ENCODE results near the gene DNASE1.

The DNASE1 gene

GRCh38 chr16:3650631-3651265 is 3.7 kb upstream of the DNASE1 start:
- H3K79me2 ChIP-seq (ENCODE audit: low read length): no peaks in the 10 kb centered on the region
- H3K27ac ChIP-seq (ENCODE audit: low read length): no peak overlapping the region
- no peak overlapping the region for H3K4me2 ChIP-seq (ENCODE audit: low read length)
- no peaks in the 10 kb centered on the region for H3K4me1 ChIP-seq (ENCODE audit: low read length)
- H2AFZ ChIP-seq (ENCODE audit: low read depth, low read length): no peak overlapping the region
- no peak overlapping the region for H3K4me3 ChIP-seq (ENCODE audit: low read length)
- H4K20me1 ChIP-seq (ENCODE audit: insufficient read depth, low read length): 0 out of 2 replicates have a peak, but pooled peaks cover 2% of the 10 kb centered on the region
- peaks cover 12% of the 10 kb centered on the region for H3K36me3 ChIP-seq (replicated peaks; ENCODE audit: low read depth, low read length)
- H3K9me3 ChIP-seq (ENCODE audit: insufficient read depth, low read length): no peaks in the 10 kb centered on the region
- H3K27me3 ChIP-seq (ENCODE audit: low read depth, low read length): no peaks in the 10 kb centered on the region
- no peak overlapping the region for H3K9ac ChIP-seq (ENCODE audit: low read length)
- TF ChIP-seq, protein P1, sequence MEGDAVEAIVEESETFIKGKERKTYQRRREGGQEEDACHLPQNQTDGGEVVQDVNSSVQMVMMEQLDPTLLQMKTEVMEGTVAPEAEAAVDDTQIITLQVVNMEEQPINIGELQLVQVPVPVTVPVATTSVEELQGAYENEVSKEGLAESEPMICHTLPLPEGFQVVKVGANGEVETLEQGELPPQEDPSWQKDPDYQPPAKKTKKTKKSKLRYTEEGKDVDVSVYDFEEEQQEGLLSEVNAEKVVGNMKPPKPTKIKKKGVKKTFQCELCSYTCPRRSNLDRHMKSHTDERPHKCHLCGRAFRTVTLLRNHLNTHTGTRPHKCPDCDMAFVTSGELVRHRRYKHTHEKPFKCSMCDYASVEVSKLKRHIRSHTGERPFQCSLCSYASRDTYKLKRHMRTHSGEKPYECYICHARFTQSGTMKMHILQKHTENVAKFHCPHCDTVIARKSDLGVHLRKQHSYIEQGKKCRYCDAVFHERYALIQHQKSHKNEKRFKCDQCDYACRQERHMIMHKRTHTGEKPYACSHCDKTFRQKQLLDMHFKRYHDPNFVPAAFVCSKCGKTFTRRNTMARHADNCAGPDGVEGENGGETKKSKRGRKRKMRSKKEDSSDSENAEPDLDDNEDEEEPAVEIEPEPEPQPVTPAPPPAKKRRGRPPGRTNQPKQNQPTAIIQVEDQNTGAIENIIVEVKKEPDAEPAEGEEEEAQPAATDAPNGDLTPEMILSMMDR (IDR thresholded peaks at IDR 0.05; ENCODE audit: low read depth, low read length): no peak
- no peak for TF ChIP-seq EZH2phosphoT487 (IDR thresholded peaks at IDR 0.05; ENCODE audit: low read depth)

DNA sequence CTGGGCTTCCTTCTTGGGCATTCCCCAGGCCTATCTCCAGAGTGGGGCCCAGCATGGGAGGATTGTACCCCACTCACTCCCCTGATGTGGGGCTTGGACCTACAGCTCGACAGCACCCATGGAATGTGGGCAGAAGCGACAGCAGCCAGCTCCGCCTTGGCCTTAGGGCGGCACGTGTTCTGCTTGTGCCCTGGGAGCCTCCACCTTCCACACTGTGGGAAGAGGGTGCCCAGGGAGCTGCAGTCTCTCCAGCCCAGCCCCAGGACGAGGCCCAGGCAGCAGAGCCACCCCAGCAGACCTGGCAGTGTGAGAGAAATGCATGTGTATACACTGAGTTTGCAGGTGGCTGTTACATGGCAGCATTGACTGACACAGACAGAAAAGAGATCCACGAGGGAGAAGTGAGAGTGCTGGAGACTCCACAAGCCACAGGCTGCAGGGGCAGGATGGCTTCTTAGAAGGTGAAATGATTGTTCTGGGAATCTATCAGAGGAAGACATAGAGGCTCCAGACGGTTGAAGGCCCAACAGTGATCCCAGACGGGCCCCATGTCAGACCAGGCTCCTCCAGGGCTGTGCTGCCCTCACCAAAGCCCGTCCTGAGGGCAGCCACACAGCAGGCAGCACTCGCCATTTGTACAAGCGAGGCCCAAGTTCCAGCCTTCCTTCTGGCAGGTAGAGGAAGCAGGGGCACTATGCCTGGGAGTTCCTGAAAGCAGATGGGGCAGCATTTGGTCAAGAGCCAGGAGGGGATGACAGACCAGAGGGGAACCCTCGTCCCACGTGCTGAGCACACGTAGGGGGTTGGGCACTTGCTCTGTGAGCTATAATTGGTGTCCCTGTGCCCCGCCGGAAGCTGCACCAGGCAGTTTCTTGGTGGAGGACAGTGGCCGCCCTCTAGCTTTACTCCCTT is 2.8 kb upstream of the DNASE1 start:
- Histone ChIP-seq H3K4me3 (ENCODE audit: low read length) (no peak overlapping the region), H3K36me3 (replicated peaks; ENCODE audit: low read depth, low read length) (peaks cover 15% of the 10 kb centered on the region), H3K27ac (ENCODE audit: low read length) (no peak overlapping the region), H3K4me2 (ENCODE audit: low read length) (no peak overlapping the region), H4K20me1 (ENCODE audit: insufficient read depth, low read length) (0 out of 2 replicates have a peak, but pooled peaks cover 3% of the 10 kb centered on the region), H3K4me1 (ENCODE audit: low read length) (no peaks in the 10 kb centered on the region), H2AFZ (ENCODE audit: low read depth, low read length) (no peak overlapping the region), H3K9me3 (ENCODE audit: insufficient read depth, low read length) (no peaks in the 10 kb centered on the region), H3K79me2 (ENCODE audit: low read length) (no peaks in the 10 kb centered on the region), H3K27me3 (ENCODE audit: low read depth, low read length) (no peaks in the 10 kb centered on the region), H3K9ac (ENCODE audit: low read length) (no peak overlapping the region)
- no peak for TF ChIP-seq EZH2phosphoT487 (IDR thresholded peaks at IDR 0.05; ENCODE audit: low read depth)
- TF ChIP-seq, protein P1 (IDR thresholded peaks at IDR 0.05; ENCODE audit: low read depth, low read length): no peak

DNA sequence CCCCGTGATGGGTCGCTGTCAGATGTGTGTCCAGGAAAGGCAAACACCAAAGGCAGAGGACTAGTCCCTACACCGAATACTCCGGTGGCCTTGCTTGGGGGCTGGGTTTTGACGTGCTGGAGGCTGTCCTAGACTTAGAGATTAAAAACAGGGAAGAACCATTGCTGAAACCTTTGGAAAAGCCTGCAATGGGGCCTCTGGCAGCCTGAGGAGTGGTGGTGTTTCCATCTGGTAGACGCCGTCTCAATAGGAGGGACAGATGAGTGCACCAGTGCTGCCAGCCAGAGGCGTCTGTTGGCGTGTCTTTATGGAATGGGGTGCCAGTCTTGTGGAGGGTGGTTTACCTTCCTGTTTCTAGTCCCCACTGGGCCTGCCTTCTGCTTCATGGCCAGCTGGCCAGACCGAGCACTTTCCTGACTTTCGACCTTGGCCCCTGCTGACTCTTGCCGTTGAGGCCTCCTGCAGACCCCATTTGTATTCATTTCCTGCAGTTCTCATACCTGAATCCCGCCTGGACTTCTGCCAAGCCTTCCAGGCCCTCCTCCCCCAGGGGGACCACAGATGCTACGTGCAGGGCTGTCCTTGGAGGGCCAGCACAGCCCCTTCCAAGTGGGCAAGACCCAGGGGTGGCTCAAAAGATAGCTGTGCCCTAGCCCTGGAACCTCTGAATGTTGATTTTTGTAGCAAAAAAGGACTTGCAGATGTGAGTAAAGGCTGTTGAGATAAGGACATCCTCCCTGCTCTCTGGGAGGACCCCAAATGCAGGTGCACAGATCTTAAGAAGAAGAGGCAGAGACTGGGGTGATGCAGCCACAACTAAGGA is 1.9 kb upstream of the DNASE1 start:
- Histone ChIP-seq H4K20me1 (ENCODE audit: insufficient read depth, low read length) (0 out of 2 replicates have a peak, but pooled peaks cover 3% of the 10 kb centered on the region), H3K9ac (ENCODE audit: low read length) (no peak overlapping the region), H3K36me3 (replicated peaks; ENCODE audit: low read depth, low read length) (peaks cover 23% of the 10 kb centered on the region), H3K4me1 (ENCODE audit: low read length) (no peaks in the 10 kb centered on the region), H3K27me3 (ENCODE audit: low read depth, low read length) (no peaks in the 10 kb centered on the region), H3K9me3 (ENCODE audit: insufficient read depth, low read length) (no peaks in the 10 kb centered on the region), H3K27ac (ENCODE audit: low read length) (no peak overlapping the region), H3K4me2 (ENCODE audit: low read length) (no peak overlapping the region), H3K4me3 (ENCODE audit: low read length) (no peak overlapping the region), H2AFZ (ENCODE audit: low read depth, low read length) (no peak overlapping the region), H3K79me2 (ENCODE audit: low read length) (no peaks in the 10 kb centered on the region)
- no peak for TF ChIP-seq EZH2phosphoT487 (IDR thresholded peaks at IDR 0.05; ENCODE audit: low read depth)

DNA sequence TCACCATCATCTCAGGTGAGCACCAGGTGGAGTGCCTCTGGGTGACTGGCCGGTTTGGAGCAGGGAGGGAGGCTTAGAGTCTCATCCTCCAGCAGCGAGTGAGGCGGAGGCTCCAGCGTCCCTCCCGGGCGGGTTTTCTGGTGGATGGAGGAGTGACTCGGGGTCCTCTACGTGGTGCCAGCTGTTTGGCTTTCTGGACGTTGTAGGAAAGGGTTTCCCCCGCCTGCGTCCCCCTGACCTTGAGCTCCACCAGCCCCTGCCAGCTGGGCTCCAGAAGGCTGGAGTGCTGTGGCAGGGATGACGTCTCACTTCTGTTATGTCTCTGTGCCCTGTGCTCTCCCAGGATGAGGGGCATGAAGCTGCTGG is 522 bp downstream of the DNASE1 start:
- Histone ChIP-seq H3K4me1 (ENCODE audit: low read length) (no peaks in the 10 kb centered on the region), H4K20me1 (ENCODE audit: insufficient read depth, low read length) (0 out of 2 replicates have a peak, but pooled peaks cover 3% of the 10 kb centered on the region), H3K4me2 (ENCODE audit: low read length) (no peak overlapping the region), H3K4me3 (ENCODE audit: low read length) (no peak overlapping the region), H3K27me3 (ENCODE audit: low read depth, low read length) (no peaks in the 10 kb centered on the region), H3K27ac (ENCODE audit: low read length) (no peak overlapping the region), H3K9ac (ENCODE audit: low read length) (no peak overlapping the region), H3K36me3 (replicated peaks; ENCODE audit: low read depth, low read length) (peaks cover 39% of the 10 kb centered on the region), H2AFZ (ENCODE audit: low read depth, low read length) (no peak overlapping the region), H3K79me2 (ENCODE audit: low read length) (no peaks in the 10 kb centered on the region), H3K9me3 (ENCODE audit: insufficient read depth, low read length) (no peaks in the 10 kb centered on the region)
- TF ChIP-seq, protein P1 (IDR thresholded peaks at IDR 0.05; ENCODE audit: low read depth, low read length): no peak
- no peak for TF ChIP-seq EZH2phosphoT487 (IDR thresholded peaks at IDR 0.05; ENCODE audit: low read depth)
